SU-DHL-6 (cell line): ENCODE results near the gene RNF157.

Experiments used
- H2AFZ ChIP-seq: fragments of 200-600 bp; sonication (generic); 2 replicates; pipeline ENCODE4 v1.6.1; 2014; ENCODE audit warnings: low read depth, mild to moderate bottlenecking, moderate library complexity, mixed read lengths, antibody characterized with exemption, low read length; ENCODE audit not compliant: severe bottlenecking
- H3F3A ChIP-seq: fragments of 200-600 bp; shearing (Covaris generic); 2 replicates; pipeline ENCODE4 v1.6.0; 2016; ENCODE audit warnings: antibody characterized with exemption, mild to moderate bottlenecking; ENCODE audit not compliant: insufficient read depth
- H3K27ac ChIP-seq: fragments of 200-600 bp; sonication (generic); 2 replicates; pipeline ENCODE4 v1.5.1; 2016; ENCODE audit warnings: low read depth, mild to moderate bottlenecking, low read length, moderate library complexity, mixed read lengths
- H3K27me3 ChIP-seq: fragments of 200-600 bp; sonication (generic), shearing (Covaris generic); 2 replicates; pipeline ENCODE4 v1.6.0; 2014; ENCODE audit warnings: mild to moderate bottlenecking, low read length
- H3K36me3 ChIP-seq: fragments of 200-600 bp; sonication (generic); 2 replicates; pipeline ENCODE4 v1.6.1; 2014; ENCODE audit warnings: mild to moderate bottlenecking, low read length, mixed read lengths
- H3K4me2 ChIP-seq: fragments of 300-600, 200-600 bp; shearing (Covaris generic), sonication (generic); 2 replicates; pipeline ENCODE4 v1.6.0; 2014; ENCODE audit warnings: low read length, low read depth, mild to moderate bottlenecking; ENCODE audit not compliant: poor library complexity, severe bottlenecking
- H3K4me3 ChIP-seq: fragments of 200-600 bp; sonication (generic); 2 replicates; pipeline ENCODE4 v1.5.1; 2014; ENCODE audit warnings: antibody characterized with exemption, low read length, mild to moderate bottlenecking, mixed read lengths; ENCODE audit not compliant: insufficient read depth, poor library complexity, severe bottlenecking
- H3K79me2 ChIP-seq: fragments of 200-600 bp; sonication (generic); 2 replicates; pipeline ENCODE4 v1.6.1; 2014; ENCODE audit warnings: mild to moderate bottlenecking, low read length, moderate library complexity; ENCODE audit not compliant: insufficient read depth
- H3K9ac ChIP-seq: fragments of 200-600 bp; sonication (generic); 2 replicates; pipeline ENCODE4 v1.7.0; 2014; ENCODE audit warnings: mild to moderate bottlenecking, low read length
- H3K9me2 ChIP-seq: fragments of 200-600 bp; sonication (generic); replicated peaks from 2 replicates; pipeline ENCODE4 v1.6.1; 2014; ENCODE audit warnings: low read length; ENCODE audit not compliant: insufficient read depth
- H3K9me3 ChIP-seq: fragments of 200-600 bp; sonication (generic); 2 replicates; pipeline ENCODE4 v1.6.1; 2014; ENCODE audit warnings: low read length, mixed read lengths; ENCODE audit not compliant: insufficient read depth
- H4K20me1 ChIP-seq: fragments of 200-600 bp; sonication (generic); 2 replicates; pipeline ENCODE4 v1.6.1; 2014; ENCODE audit warnings: low read depth, mild to moderate bottlenecking, antibody characterized with exemption, low read length, moderate library complexity, mixed read lengths
- CTCF ChIP-seq: fragments of 200-600 bp; sonication (generic); IDR thresholded peaks from one replicate; pipeline ENCODE4 v1.5.1; 2017; ENCODE audit warnings: antibody characterized with exemption, mild to moderate bottlenecking, low read length, moderate library complexity; ENCODE audit not compliant: insufficient read depth, poor library complexity, severe bottlenecking
- EZH2phosphoT487 ChIP-seq: fragments of 200-600 bp; sonication (generic), shearing (Covaris generic); conservative IDR thresholded peaks from 2 replicates; pipeline ENCODE4 v1.6.1; 2018; ENCODE audit warnings: mild to moderate bottlenecking, antibody characterized with exemption, low read length, moderate library complexity, mixed read lengths

RNF157 gene

GRCh38 chr17:76243826-76244679 lies 3.8 kb upstream of the RNF157 start:
- Histone ChIP-seq H4K20me1 (no peaks in the 10 kb centered on the region), H2AFZ (no peak overlapping the region), H3K9me3 (no peaks in the 10 kb centered on the region), H3K36me3 (no peaks in the 10 kb centered on the region), H3K27me3 (no peaks in the 10 kb centered on the region), H3K4me3 (no peak overlapping the region), H3K9ac (no peak overlapping the region), H3K9me2 (no peaks in the 10 kb centered on the region), H3K27ac (no peak overlapping the region), H3F3A (0 out of 2 replicates have a peak, but pooled peaks cover under 1% of the 10 kb centered on the region), H3K79me2 (no peaks in the 10 kb centered on the region), H3K4me2 (no peak overlapping the region)
- TF ChIP-seq EZH2phosphoT487 (no peak), CTCF (no peak)

- Histone ChIP-seq H3K27me3 (no peaks in the 10 kb centered on the region), H3K4me3 (no peak overlapping the region), H3K9ac (no peak overlapping the region), H3F3A (0 out of 2 replicates have a peak, but pooled peaks cover 3% of the 10 kb centered on the region), H3K9me3 (no peaks in the 10 kb centered on the region), H3K27ac (no peak overlapping the region), H4K20me1 (no peaks in the 10 kb centered on the region), H3K79me2 (no peaks in the 10 kb centered on the region), H3K36me3 (no peaks in the 10 kb centered on the region), H3K4me2 (no peak overlapping the region), H3K9me2 (no peaks in the 10 kb centered on the region), H2AFZ (no peak overlapping the region)
- no peak for TF ChIP-seq EZH2phosphoT487
- TF ChIP-seq CTCF = no peak
Measured at GRCh38 chr17:76241691-76242255, 1.5 kb upstream of the RNF157 start.

GRCh38 chr17:76241204-76241538 lies 878 bp upstream of the RNF157 start:
- H3K36me3 ChIP-seq = no peaks in the 10 kb centered on the region
- H3K4me2 ChIP-seq = no peak overlapping the region
- H3K27ac ChIP-seq = no peak overlapping the region
- no peaks in the 10 kb centered on the region for H4K20me1 ChIP-seq
- no peak overlapping the region for H2AFZ ChIP-seq
- H3K4me3 ChIP-seq = no peak overlapping the region
- no peaks in the 10 kb centered on the region for H3K9me2 ChIP-seq
- H3K9me3 ChIP-seq = no peaks in the 10 kb centered on the region
- 0 out of 2 replicates have a peak, but pooled peaks cover 3% of the 10 kb centered on the region for H3F3A ChIP-seq
- no peaks in the 10 kb centered on the region for H3K27me3 ChIP-seq
- no peak overlapping the region for H3K9ac ChIP-seq
- H3K79me2 ChIP-seq = no peaks in the 10 kb centered on the region
- TF ChIP-seq EZH2phosphoT487 (no peak), CTCF (no peak)
